ENCODE measurements around the gene ZW10. TPM values are rescaled to one million over a fixed set of nuclear protein-coding genes. Genes with fewer than 3 reads are reported as not detected.

The ZW10 gene
- total RNA-seq, 1 donor = 17.7 TPM

DNA sequence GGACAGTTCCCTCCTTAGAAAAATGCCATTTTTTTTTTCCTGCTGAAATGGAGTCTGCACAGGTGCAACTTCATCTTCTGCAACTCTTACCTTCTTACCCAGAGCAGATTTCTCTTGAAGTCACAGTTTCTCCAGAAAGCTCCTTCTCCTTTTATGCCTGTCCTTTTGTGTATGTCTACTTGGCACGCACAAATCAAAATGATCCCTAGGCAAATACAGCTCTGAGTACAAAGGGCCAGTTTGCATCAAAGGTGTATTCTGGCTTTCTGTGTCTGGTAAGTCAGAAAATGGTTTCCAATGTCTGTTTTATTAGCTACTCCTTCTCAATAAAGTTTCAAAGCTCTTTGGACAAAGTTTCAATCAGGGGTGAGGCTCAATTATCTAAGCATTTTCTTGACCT, 8.6 kb upstream of the ZW10 start:
- TF ChIP-seq, protein P1, sequence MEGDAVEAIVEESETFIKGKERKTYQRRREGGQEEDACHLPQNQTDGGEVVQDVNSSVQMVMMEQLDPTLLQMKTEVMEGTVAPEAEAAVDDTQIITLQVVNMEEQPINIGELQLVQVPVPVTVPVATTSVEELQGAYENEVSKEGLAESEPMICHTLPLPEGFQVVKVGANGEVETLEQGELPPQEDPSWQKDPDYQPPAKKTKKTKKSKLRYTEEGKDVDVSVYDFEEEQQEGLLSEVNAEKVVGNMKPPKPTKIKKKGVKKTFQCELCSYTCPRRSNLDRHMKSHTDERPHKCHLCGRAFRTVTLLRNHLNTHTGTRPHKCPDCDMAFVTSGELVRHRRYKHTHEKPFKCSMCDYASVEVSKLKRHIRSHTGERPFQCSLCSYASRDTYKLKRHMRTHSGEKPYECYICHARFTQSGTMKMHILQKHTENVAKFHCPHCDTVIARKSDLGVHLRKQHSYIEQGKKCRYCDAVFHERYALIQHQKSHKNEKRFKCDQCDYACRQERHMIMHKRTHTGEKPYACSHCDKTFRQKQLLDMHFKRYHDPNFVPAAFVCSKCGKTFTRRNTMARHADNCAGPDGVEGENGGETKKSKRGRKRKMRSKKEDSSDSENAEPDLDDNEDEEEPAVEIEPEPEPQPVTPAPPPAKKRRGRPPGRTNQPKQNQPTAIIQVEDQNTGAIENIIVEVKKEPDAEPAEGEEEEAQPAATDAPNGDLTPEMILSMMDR (IDR thresholded peaks at IDR 0.05; ENCODE audit: extremely low read depth, low read depth, low read length) = no peak
- no peak for DNase-seq (ENCODE audit: insufficient read length, low spot score, missing footprints)
- Histone ChIP-seq H3K27me3 (ENCODE audit: insufficient read depth, low read length) (peaks cover 30% of the 10 kb centered on the region), H3K4me2 (ENCODE audit: insufficient read depth, low read length) (no peak overlapping the region), H3K36me3 (ENCODE audit: insufficient read depth, low read length) (no peaks in the 10 kb centered on the region), H3K4me1 (ENCODE audit: insufficient read depth, low read length) (peaks cover 6% of the 10 kb centered on the region), H2AFZ (ENCODE audit: low read length) (no peak overlapping the region), H3K27ac (ENCODE audit: low read depth, low read length) (no peak overlapping the region), H4K20me1 (ENCODE audit: insufficient read depth, low read length) (no peaks in the 10 kb centered on the region), H3K79me2 (ENCODE audit: insufficient read depth, low read length) (no peaks in the 10 kb centered on the region), H3K4me3 (ENCODE audit: insufficient read depth, low read length) (no peak overlapping the region), H3K9me3 (ENCODE audit: low read depth, low read length) (no peaks in the 10 kb centered on the region)

DNA sequence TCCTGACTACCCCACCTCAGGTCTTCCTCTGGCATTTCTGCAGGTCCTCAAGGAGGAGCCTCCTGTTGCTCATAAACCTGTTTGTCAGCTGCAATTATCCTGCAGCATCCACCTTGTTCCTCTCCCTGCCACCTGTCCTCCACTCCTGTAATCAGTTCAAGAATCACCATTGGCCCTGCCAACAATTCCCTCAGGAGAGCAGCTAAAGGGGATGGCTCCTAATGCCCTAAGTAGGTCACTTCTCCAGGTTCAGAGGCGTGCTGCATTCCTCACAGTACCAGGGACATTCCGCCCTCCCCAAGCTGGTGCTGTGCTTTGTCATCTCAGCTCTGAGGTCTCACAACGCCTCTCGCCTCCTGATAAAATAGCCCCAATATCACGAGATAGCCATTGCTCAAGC, 8.2 kb upstream of the ZW10 start:
- no peak for DNase-seq (ENCODE audit: insufficient read length, low spot score, missing footprints)
- TF ChIP-seq, protein P1 (IDR thresholded peaks at IDR 0.05; ENCODE audit: extremely low read depth, low read depth, low read length) = no peak
- Histone ChIP-seq H3K4me2 (ENCODE audit: insufficient read depth, low read length) (no peak overlapping the region), H4K20me1 (ENCODE audit: insufficient read depth, low read length) (no peaks in the 10 kb centered on the region), H3K79me2 (ENCODE audit: insufficient read depth, low read length) (no peaks in the 10 kb centered on the region), H3K27me3 (ENCODE audit: insufficient read depth, low read length) (peaks cover 32% of the 10 kb centered on the region), H2AFZ (ENCODE audit: low read length) (no peak overlapping the region), H3K9me3 (ENCODE audit: low read depth, low read length) (no peaks in the 10 kb centered on the region), H3K4me3 (ENCODE audit: insufficient read depth, low read length) (no peak overlapping the region), H3K4me1 (ENCODE audit: insufficient read depth, low read length) (peaks cover 6% of the 10 kb centered on the region), H3K36me3 (ENCODE audit: insufficient read depth, low read length) (no peaks in the 10 kb centered on the region), H3K27ac (ENCODE audit: low read depth, low read length) (no peak overlapping the region)

DNA sequence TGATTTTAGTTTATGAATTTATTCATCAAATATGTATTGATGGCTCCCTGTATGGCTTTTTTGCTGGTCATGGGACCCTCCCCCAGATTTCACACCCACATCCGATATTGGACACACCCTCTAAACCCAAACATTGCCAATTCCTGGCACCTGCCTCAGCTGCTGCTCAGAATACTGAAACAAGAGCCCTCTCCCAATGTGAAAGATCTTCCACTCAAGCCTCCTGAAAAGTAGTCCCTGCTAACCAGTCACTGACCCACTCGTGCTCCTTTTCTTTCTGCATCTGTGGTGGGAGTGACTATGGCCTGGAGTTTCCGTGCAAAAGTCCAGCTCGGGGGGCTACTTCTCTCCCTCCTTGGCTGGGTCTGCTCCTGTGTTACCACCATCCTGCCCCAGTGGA, 6.0 kb upstream of the ZW10 start, which contains the start of gene CLDN25:
TSS of gene CLDN25 (plus strand) at position 301 of the 400 bp plus-strand sequence. CDS start at position 301, 0 bp downstream.
- TF ChIP-seq, protein P1 (IDR thresholded peaks at IDR 0.05; ENCODE audit: extremely low read depth, low read depth, low read length) = no peak
- Histone ChIP-seq H4K20me1 (ENCODE audit: insufficient read depth, low read length) (no peaks in the 10 kb centered on the region), H2AFZ (ENCODE audit: low read length) (no peak within 1 kb of the TSS), H3K4me3 (ENCODE audit: insufficient read depth, low read length) (no peak within 1 kb of the TSS), H3K27ac (ENCODE audit: low read depth, low read length) (no peak within 1 kb of the TSS), H3K4me2 (ENCODE audit: insufficient read depth, low read length) (no peak within 1 kb of the TSS), H3K27me3 (ENCODE audit: insufficient read depth, low read length) (peaks cover 25% of the 10 kb centered on the region), H3K36me3 (ENCODE audit: insufficient read depth, low read length) (no peaks in the 10 kb centered on the region), H3K79me2 (ENCODE audit: insufficient read depth, low read length) (no peaks in the 10 kb centered on the region), H3K4me1 (ENCODE audit: insufficient read depth, low read length) (peaks cover 6% of the 10 kb centered on the region), H3K9me3 (ENCODE audit: low read depth, low read length) (no peaks in the 10 kb centered on the region)
- DNase-seq (ENCODE audit: insufficient read length, low spot score, missing footprints) = no peak

DNA sequence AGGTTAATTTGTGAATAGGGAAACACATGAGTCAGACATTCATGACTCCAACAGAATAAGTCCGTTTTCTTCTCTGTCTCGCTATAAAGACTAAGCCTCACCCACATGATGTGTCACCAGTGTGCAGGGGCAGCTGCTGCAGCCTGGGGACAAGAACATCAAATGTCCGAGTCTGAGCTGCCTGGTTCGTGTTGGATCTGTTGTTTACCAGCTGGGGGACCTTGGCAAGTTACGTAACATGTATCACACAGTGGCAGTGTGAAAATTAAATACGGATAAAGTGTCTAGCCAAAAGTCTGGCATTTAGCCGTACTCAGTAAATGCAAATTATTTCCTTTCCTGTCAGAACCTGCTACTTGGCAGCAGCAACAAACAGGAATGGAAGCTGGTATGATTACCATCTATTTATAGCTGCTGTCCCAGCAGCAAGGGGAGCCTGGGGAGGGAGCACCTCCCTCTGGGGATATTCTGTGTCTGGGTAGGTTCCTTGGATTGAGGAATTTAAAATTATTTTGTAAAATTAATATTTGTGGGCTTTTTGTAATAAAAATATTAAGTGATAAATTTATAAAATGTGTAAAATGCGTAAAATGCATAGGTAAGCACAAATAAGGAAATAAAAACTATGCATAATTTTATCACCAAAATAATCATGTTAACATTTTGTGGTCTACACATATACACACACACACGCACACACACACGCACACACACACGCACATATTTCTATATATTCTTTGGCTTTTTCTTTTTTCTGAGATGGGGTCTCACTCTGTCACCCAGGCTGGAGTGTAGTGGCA, 4.8 kb upstream of the ZW10 start:
- Histone ChIP-seq H3K4me1 (ENCODE audit: insufficient read depth, low read length) (peaks cover 10% of the 10 kb centered on the region), H3K79me2 (ENCODE audit: insufficient read depth, low read length) (peaks cover 2% of the 10 kb centered on the region), H3K27ac (ENCODE audit: low read depth, low read length) (no peak overlapping the region), H3K4me2 (ENCODE audit: insufficient read depth, low read length) (peak overlapping the region; percentile 93), H3K4me3 (ENCODE audit: insufficient read depth, low read length) (peak overlapping the region; percentile 48), H3K9me3 (ENCODE audit: low read depth, low read length) (no peaks in the 10 kb centered on the region), H4K20me1 (ENCODE audit: insufficient read depth, low read length) (no peaks in the 10 kb centered on the region), H2AFZ (ENCODE audit: low read length) (peak overlapping the region; percentile 77), H3K36me3 (ENCODE audit: insufficient read depth, low read length) (no peaks in the 10 kb centered on the region), H3K27me3 (ENCODE audit: insufficient read depth, low read length) (peaks cover 24% of the 10 kb centered on the region)
- TF ChIP-seq, protein P1 (IDR thresholded peaks at IDR 0.05; ENCODE audit: extremely low read depth, low read depth, low read length) = no peak
- DNase-seq (ENCODE audit: insufficient read length, low spot score, missing footprints) = no peak
